Hippocampal formation (tissue), 2 donors: ENCODE measurements around the gene SMG7.
"Not testable (repeated sequence)": the region's sequence is repeated elsewhere in the genome, so short reads cannot be mapped to it uniquely, and the experiment has no call there.

Experiments
- DNase-seq, 2 donors: peaks; one replicate each; lab custom pipeline; 2025; lab: John Stamatoyannopoulos, UW

Gene SMG7, protein sequence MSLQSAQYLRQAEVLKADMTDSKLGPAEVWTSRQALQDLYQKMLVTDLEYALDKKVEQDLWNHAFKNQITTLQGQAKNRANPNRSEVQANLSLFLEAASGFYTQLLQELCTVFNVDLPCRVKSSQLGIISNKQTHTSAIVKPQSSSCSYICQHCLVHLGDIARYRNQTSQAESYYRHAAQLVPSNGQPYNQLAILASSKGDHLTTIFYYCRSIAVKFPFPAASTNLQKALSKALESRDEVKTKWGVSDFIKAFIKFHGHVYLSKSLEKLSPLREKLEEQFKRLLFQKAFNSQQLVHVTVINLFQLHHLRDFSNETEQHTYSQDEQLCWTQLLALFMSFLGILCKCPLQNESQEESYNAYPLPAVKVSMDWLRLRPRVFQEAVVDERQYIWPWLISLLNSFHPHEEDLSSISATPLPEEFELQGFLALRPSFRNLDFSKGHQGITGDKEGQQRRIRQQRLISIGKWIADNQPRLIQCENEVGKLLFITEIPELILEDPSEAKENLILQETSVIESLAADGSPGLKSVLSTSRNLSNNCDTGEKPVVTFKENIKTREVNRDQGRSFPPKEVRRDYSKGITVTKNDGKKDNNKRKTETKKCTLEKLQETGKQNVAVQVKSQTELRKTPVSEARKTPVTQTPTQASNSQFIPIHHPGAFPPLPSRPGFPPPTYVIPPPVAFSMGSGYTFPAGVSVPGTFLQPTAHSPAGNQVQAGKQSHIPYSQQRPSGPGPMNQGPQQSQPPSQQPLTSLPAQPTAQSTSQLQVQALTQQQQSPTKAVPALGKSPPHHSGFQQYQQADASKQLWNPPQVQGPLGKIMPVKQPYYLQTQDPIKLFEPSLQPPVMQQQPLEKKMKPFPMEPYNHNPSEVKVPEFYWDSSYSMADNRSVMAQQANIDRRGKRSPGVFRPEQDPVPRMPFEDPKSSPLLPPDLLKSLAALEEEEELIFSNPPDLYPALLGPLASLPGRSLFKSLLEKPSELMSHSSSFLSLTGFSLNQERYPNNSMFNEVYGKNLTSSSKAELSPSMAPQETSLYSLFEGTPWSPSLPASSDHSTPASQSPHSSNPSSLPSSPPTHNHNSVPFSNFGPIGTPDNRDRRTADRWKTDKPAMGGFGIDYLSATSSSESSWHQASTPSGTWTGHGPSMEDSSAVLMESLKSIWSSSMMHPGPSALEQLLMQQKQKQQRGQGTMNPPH

DNA sequence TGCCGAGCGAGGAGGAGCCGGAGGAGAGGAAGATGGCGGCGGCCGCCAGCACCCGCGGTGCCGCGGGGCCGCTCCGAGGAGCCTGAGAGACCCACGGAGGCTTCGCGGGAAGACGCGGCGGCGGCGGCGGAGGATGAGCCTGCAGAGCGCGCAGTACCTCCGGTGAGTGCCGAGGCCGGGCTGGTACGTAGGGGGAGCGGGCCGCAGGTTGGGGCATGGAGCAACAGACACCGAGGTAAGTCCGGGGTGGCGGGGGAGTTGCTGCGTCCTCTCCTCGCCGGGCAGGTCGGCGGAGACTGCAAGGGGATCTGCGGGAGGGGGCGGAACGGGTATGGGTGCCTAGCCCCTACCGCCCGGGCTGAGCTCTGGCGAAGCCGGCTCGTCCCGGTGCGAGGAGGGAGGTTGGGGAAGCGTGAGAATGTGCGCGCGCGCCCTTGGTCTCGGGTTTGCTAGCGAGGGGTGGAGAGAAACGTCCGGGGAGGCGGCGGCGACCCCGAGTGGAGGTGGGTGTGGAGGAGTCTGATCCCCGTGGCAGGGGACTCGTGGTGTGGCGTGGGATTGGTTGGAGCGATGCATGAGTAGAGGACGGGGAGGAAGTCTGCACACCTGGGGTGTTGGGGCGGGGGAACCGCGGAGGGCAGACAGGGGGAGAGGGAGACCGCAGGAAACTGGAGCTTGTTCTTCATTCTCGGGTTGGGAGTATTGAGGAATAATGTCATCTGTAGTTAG, at the start of gene SMG7:
SMG7 (plus strand) TSS at position 12 of the 729 bp plus-strand sequence; CDS start at position 134, 122 bp downstream.
- DNase-seq: peak in 1 of 2 donors; percentile 17

DNA sequence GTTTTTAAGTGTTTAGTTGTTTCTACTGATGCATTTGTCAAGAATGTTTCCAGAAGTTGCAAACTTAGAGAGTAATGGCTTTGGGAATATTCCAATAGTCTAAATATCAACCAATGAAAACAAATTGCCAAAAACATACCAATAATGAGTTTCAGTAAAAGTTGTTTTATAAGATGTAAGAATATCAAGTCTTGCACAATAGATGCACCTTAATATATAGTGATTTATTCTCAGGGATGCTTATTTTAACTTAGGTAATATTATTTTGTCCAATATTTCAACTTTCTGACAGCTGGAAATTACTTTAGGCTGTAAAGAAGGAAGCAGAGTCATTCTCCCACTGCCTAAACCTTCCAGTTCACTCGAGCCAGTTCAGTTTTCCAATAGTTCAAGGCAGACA, 48.8 kb upstream of the SMG7 start:
- DNase-seq: no peak

DNA sequence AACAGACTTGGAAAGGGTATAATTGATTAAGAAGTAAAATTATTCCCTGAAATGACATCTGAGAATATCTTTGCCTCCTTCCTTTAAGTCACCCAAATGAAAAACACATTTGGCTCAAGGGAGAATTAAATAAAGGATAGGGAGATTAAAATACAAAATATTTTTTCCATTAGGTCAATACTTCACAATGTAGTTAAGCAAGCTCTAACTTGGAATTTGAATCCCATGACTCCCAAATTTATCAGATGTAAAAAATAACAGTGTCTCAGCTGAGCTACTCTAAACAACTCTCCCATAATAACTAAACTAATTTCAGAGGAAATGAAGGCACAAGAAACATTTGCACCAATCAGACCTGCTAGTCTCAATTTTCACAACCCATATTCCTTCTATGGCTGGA, 47.6 kb upstream of the SMG7 start:
- DNase-seq: no peak

DNA sequence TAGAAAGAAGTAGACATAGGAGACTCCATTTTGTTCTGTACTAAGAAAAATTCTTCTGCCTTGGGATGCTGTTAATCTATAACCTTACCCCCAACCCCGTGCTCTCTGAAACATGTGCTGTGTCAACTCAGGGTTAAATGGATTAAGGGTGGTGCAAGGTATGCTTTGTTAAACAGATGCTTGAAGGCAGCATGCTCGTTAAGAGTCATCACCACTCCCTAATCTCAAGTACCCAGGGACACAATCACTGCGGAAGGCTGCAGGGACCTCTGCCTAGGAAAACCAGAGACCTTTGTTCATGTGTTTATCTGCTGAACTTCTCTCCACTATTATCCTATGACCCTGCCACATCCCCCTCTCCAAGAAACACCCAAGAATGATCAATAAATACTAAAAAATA, 44.7 kb upstream of the SMG7 start:
- DNase-seq: not testable (repeated sequence)

DNA sequence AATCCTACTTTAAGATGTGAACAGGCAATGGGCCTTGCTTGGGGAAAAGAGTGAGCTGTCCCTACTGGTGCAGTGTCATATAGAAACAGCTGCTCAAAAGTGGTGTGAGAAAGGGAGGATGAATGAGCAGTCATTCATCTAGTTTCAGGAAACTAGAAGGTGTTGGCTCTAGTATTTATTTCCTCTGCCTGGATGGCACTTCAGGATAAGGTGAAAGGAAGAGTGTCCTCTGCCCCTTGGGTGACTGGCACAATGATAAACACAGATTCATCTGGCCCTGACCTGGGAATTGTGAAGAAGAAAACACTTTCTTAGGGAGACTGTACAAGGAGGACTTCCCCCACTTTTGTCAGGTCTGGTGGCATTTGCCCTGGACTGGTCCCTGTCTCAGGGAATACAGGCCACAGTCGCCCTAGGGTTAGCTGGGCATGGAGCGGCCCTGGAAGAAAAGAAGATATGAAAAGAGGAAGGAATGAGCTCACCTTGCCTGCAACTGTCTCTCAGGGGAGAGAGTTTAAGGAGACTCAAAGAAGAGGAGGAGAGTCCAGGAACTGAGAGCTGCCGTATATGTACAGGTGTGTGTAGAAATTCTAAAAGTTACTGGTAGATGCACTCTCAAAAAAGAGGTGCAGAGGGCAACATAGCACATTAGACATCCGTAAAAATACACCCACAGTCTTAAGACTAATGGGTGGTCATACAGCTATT, 40.3 kb upstream of the SMG7 start:
- no peak for DNase-seq

DNA sequence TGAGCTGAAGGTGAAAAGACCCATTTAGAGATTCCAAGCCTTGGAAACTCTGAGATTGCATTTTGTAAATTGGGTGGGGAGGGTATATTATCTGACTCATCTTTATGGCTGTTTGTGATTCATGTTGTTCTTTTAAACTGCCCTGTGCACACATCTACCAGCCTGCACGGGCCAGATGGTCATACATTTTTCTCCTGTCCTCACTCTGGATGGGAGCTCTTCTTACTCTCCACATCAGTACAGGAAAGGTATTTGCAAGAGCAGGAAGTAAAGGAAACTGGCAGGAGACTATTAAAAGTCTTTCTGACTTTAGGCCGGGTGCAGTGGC, 39.8 kb upstream of the SMG7 start:
- DNase-seq: no peak

DNA sequence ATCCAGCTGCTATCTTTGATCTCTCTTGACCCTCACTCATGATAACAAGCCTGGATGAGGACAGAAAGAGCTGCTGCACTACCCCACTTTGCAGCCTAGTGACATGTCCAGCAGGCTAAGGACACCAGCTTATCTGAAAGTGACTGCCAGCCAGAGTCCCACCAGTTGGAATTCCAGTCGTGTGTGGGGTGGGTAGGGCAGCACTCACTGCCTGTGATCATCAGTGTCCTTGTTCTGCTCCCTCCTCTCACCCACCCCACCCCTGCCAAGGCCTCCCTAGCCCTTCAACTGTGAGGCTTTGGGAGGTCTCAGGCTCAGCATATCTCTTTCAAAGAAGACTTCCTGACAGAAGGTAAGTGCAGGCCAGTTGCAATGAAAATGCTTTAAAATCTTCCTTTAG, 38.6 kb upstream of the SMG7 start:
- DNase-seq: no peak

DNA sequence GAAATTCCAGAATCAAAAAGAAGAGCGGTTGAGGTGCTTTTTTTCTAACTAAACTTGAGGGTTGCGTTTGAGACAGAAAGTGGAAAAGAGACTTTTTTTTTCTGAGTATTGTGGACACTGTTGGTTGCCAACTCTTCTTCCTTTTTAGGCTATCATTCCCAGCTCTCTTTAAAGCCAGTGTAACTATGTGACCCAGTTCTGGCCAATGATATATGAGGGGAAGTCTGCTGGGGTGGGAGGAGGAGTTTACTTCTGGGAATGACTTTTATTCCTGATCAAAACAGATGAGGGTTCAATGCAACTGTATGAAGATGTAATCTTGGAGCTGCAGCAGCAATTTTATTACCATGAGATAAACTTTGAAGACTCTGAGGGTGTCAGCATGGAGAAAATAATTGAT, 36.8 kb upstream of the SMG7 start:
- DNase-seq: no peak

DNA sequence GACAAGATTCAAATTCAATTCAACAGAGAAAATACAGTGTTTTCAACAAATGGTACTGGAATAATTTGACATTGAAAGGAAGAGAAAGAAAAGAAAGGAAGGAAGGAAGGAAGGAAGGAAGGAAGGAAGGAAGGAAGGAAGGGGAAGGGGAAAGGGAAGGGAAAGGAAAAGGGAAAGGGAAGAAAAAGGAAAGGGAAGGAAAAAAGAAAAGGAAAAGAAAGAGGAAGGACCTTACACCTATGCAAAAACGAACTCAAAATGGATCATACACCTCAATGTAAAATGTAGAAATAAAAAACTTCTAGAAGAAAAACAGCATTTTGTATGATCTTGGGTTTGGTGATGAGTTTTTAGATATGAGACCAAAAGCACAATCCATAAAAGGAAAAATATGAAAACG, 34.2 kb upstream of the SMG7 start:
- no peak for DNase-seq

DNA sequence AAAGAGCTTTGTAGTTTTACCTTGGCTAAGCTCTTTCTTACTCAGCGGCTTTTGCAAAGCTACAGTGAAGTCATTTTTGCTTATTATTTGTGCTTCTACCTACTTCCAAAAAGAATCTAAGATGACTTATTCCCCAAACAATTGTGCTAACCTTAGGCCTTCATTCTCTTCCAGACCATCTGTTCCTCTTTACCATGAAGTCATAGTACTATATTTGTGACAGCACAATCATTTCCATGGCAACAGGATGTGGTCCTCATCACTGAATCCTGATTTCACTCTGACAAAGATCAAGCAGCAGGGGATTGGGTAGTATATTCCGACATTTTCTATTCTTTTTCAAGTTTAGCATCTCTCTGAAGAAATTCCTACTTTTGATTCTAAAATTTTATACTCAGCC, 29.3 kb upstream of the SMG7 start:
- DNase-seq: peak in 1 of 2 donors; percentile 1

DNA sequence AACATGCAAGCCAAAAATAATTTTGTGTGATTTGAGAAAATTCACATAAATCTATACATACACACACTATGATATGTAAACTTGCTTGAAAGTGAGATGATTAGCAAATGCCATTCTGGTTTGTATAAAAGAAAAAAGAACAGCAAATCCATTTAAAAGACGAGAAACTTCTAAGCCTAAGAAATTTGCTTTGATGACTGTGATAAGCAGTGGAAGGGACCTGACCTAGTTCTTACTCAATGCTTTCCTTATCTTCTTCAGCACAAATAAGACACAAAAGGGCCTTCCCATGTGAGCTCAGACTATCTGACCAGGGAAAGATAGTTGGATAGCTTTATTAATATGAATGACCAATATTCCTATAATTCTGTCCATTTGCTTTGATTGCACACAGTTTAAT, 28.8 kb upstream of the SMG7 start:
- DNase-seq: no peak

DNA sequence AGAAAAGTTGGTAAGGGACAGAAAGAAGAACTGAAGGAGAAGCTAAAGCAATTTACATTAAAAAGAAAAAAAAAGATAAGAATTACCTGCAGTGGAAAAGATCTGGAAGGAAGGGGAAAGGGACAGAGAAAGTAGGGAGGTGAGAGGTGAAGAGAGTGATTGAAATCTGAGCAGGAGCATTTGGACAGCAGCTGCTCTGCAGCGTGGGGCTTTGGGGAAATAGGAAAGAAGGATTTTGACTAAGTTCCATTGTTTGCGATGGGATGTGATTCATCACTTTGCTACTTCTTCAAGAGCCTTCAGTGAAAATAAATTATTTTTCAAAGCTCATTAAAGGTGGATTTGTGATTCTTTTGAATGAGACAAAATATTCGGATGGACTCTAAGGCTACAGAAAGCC, 28.1 kb upstream of the SMG7 start:
- no peak for DNase-seq

DNA sequence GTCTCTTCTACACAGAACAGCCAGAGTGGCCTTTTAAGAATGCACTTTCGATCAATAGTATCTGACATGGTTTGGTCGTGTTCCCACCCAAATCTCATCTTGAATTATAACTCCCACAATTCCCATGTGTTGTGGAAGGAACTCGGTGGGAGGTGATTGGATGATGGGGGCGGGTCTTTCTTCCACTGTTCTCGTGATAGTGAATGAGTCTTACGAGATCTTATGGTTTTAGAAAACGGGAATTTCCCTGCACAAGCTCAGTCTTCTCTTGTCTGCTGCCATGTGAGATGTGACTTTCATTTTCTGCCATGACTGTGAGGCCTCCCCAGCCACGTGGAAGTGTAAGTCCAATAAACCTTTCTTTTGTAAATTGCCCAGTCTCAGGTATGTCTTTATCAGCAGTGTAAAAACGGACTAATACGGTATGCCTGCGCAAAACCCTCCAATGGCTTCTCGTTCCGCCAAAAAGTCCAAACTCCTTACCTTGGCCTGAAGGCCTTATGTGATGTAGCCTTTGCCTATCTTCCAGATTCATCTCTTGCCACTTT, 23.0 kb upstream of the SMG7 start:
- DNase-seq: no peak

DNA sequence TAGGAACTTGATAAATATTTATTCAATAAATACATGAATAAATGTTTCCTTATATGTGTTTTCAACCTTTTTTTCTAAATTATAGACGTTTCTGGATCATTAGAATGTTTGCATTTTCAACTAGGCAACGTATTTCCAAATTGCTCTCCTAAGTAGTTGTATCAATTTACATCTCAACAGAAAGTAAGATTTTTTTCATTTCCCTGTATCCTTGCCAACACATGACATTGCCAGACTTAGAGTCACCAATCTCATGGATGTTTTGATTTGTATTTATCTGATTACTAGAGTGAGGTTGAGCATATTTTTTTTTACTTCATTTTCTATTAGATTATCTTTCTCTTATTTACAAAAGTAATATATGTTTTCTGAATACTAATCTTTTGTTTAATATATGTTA, 22.2 kb upstream of the SMG7 start:
- DNase-seq: no peak

DNA sequence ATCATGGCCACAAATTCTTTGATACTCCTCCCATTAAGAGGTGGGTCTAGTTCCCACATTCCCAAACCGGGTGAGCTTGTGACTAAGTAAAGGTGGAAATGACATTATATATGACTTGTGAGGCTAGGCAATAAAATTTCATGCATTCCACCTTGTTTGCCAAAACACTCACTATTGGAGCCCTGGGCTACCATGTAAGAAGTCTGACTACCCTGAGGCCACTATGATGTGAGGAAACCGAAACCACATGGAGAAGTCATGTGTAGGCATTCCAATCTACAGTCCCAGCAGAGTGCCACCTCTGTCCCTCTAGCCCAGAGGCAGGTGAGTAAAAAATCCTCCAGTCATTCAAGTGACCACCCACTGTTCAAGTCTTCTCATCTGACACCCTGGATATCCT, 17.9 kb upstream of the SMG7 start:
- no peak for DNase-seq

DNA sequence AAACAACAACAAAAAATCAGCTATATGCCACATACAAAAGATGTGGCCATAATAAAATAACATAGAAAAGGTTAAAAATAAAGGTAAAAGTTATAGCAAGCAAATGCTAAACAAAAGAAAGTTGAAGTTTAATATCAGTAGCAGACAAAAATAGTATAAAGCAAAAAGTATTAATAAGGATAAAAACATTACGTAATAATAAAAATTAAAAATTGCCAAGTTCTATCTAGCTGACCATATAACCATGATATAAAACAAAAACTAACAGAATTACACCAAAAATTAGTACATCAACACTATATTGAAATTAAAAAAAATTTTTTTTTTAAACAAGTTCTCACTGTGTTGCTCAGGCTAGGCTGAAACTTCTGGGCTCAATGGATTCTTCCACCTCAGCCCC, 15.5 kb upstream of the SMG7 start:
- no peak for DNase-seq

DNA sequence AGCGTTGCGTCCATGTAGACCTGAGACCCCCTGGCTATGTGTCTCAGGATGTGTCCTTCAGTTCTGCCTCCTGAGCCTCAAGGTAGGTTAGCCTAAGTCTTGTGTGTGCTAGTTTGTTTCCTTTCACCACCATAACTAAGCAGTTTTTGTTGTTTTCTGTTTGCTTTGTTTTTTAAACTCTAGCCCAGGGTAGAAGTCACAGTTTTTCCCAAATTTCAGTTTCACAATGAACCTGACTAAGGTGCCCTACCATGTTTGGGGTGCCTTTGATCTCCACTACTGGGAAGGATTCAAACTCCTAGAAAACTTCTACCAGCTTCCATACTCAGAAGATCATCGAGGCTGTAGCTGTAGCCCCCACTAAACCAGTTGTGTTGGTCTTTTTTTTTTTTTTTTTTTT, 14.8 kb upstream of the SMG7 start:
- no peak for DNase-seq

DNA sequence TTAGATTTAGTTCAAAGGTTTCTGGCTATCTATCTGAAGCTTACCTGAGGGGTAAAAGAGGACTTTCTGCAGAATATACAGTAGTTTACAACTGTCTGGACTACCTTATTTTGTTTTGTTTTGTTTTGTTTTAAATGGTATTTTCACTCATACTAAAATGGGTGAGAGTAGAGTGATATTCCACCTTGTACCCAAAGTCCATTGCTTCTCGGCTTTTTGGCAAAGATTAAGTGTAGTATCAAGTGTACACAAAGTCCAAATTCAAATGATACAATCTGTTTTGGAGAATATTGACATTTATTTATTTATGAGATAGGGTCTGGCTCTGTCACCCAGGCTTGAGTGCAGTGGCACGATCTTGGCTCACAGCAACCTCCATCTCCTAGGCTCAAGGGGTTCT, 11.7 kb upstream of the SMG7 start:
- no peak for DNase-seq

DNA sequence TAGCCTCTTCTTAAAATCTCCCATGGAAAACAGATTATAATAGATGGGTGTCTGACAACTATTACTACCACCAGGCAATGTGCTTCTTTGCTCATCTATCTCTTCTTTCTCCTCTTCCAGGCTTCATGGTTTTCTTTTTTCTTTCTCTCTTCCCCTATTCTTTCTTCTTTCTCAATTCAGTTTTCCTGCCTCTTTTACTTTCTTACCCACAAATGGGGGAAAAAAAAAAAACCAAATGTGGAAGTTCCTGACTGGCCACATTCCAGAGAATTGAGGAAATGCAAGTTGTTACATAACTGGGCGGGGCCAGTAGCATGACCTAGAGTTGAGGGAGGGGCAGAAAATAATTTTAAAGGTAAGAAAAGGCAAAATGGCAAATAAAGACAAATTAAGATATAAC, 10.9 kb upstream of the SMG7 start:
- DNase-seq: no peak

DNA sequence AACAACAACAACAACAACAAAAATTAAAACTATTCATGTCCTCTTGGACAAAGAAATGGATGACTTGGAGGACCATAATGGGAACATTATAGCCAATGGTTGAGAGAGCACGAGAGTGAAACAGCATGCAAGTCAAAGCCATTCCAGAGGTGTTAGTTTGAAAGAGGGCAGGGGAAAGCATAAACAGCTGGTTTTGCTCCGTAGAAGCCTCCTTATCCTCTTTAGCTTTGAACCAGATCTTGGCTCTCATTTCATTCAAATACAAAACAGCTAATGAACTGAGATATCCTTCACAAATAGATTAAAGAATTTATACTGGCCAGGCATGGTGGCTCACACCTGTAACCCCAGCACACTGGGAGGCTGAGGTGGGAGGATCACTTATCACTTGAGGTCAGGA, 8.7 kb upstream of the SMG7 start:
- DNase-seq: no peak

DNA sequence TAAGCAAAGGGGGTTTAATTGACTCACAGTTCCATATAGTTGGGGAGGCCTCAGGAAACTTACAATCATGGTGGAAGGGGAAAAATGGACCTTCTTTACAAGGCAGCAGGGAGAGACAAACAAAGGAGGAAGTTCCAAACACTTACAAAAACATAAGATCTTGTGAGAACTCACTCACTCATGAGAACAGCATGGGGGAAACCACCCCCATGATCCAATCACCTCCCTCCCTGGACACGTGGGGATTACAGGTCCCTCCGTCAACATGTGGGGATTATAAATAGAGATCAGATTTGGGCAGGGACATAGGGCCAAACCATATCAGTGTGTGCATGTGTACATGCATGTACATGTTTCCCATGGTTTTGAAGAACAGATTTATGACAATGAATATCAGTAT, 5.5 kb upstream of the SMG7 start:
- DNase-seq: no peak
